GM23248 (cell line): ENCODE data around the gene EMC8. TPM values are rescaled to one million over a fixed set of nuclear protein-coding genes. Genes with fewer than 3 reads are reported as not detected.

Source experiments
- DNase-seq: peaks from one replicate; pipeline ENCODE4 v3.0.0-alpha.2; 2015
- H2AFZ ChIP-seq: fragments of 200-600 bp; sonication (generic); 2 replicates; pipeline ENCODE4 v1.6.1; 2016; ENCODE audit warnings: antibody characterized with exemption
- H3F3A ChIP-seq: fragments of 200-600 bp; sonication (generic); 2 replicates; pipeline ENCODE4 v1.6.1; 2016; ENCODE audit warnings: mild to moderate bottlenecking, antibody characterized with exemption, mixed run types; ENCODE audit not compliant: insufficient read depth
- H3K27ac ChIP-seq: fragments of 200-600 bp; sonication (generic); 2 replicates; pipeline ENCODE4 v1.5.1; 2016; ENCODE audit warnings: mild to moderate bottlenecking
- H3K27me3 ChIP-seq: fragments of 200-600 bp; sonication (generic); replicated peaks from 2 replicates; pipeline ENCODE4 v1.6.1; 2016; ENCODE audit warnings: mild to moderate bottlenecking; ENCODE audit not compliant: insufficient read depth
- H3K36me3 ChIP-seq: fragments of 200-600 bp; sonication (generic); 2 replicates; pipeline ENCODE4 v1.6.1; 2016; ENCODE audit warnings: low read depth, mild to moderate bottlenecking
- H3K4me1 ChIP-seq: fragments of 200-600 bp; sonication (generic); 2 replicates; pipeline ENCODE4 v1.6.1; 2016; ENCODE audit warnings: mild to moderate bottlenecking; ENCODE audit not compliant: insufficient read depth
- H3K4me2 ChIP-seq: fragments of 200-600 bp; sonication (generic); one replicate; pipeline ENCODE4 v1.6.1; 2016; ENCODE audit warnings: mild to moderate bottlenecking; ENCODE audit not compliant: unreplicated experiment
- H3K4me3 ChIP-seq: fragments of 200-600 bp; sonication (generic); 2 replicates; pipeline ENCODE4 v1.5.1; 2016; ENCODE audit warnings: mild to moderate bottlenecking
- H3K79me2 ChIP-seq: fragments of 200-600 bp; sonication (generic); 2 replicates; pipeline ENCODE4 v1.6.1; 2016; ENCODE audit warnings: mild to moderate bottlenecking; ENCODE audit not compliant: insufficient read depth
- H3K9ac ChIP-seq: fragments of 200-600 bp; sonication (generic); 2 replicates; pipeline ENCODE4 v1.6.1; 2016; ENCODE audit warnings: mild to moderate bottlenecking
- H3K9me2 ChIP-seq: fragments of 200-600 bp; sonication (generic); 2 replicates; pipeline ENCODE4 v1.6.1; 2016; ENCODE audit warnings: mixed run types, mild to moderate bottlenecking, moderate library complexity; ENCODE audit not compliant: insufficient read depth
- H3K9me3 ChIP-seq: fragments of 200-600 bp; sonication (generic); one replicate; pipeline ENCODE4 v1.6.1; 2017; ENCODE audit warnings: low read depth
- H4K20me1 ChIP-seq: fragments of 200-600 bp; sonication (generic); 2 replicates; pipeline ENCODE4 v1.6.0; 2016; ENCODE audit not compliant: insufficient read depth
- EZH2 ChIP-seq: fragments of 200-600 bp; sonication (generic); IDR thresholded peaks from 2 replicates; pipeline ENCODE4 v1.6.1; 2018; ENCODE audit warnings: antibody characterized with exemption, mild to moderate bottlenecking; ENCODE audit not compliant: insufficient read depth, poor library complexity, severe bottlenecking
- EZH2phosphoT487 ChIP-seq: fragments of 200-600 bp; sonication (generic); IDR thresholded peaks from 2 replicates; pipeline ENCODE4 v1.6.1; 2018; ENCODE audit warnings: antibody characterized with exemption, moderate library complexity, mild to moderate bottlenecking, low read depth; ENCODE audit not compliant: insufficient read depth
- WGBS, 2 experiments: methylation state at CpG; one replicate each; pipeline ENCODE4 v1.1.6; 2015 to 2017; ENCODE audit warnings: low lambda C conversion rate in 2 of 2, low coverage in 1 of 2; ENCODE audit errors: missing lambda C conversion rate in 2 of 2; 5-methylcytosine and 5-hydroxymethylcytosine counted together
- in situ Hi-C: fragments of 300-500 bp; cut with MboI; formaldehyde crosslinking; loops from 2 replicates; pipeline ENCODE4 v1.15.0; 2020
- polyA plus RNA-seq: library from polyadenylated mRNA; unstranded; fragments of >200 nt; fragmentation: Nextera tagmentation; extraction: Ambion mirVana; gene quantifications from 2 replicates; pipeline ENCODE4 v1.2.1, GENCODE V29; 2016
- total RNA-seq: library from RNA; depleted of rRNA; stranded (reverse); fragments of >200 nt; shearing (Covaris generic); gene quantifications from 2 replicates; pipeline ENCODE4 v1.2.3, GENCODE V29; 2014; rRNA removed

Gene EMC8
- total RNA-seq (35.2 and 44.1 TPM in 2 replicates), polyA plus RNA-seq (39.4 and 41.7 TPM in 2 replicates)

DNA sequence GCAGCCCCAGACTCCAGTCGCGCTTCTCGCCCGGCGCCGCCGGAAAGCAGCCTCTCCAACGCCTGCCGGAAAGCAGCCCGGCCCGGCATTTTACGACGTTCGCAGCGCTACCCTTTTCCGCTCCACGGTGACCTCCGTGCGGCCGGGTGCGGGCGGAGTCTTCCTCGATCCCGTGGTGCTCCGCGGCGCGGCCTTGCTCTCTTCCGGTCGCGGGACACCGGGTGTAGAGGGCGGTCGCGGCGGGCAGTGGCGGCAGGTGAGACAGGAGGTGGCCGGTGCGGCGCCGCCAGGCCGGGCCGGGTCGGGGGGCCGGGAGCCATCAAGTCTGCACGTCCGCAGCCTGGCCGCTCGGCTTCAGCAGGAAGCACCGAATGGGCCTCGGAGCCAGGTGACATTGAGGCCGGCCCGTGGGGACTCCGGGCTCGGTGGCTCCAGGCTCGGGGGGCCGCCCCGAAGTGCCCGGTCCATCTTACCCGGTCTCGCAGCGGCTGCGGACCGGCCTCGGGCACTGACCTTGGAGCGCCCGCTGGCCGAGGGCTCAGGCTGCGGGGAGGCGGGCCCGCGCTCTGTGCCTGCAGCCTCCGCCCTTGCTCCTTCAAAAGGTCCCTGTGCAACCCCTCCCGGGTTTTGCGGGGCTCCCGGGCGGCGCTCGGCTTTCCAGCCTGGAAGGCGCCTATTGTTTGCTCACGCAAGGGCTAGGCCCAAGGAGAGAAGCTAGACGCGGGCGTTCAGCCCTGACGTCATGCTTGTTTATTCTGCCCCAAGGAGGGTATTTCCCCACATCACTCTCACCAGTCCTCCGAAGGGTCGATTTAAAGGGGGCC is at the start of gene EMC8, which contains the start of gene COX4I1:
EMC8 (minus strand) TSS at position 48 of the 824 bp plus-strand sequence. CDS start 249 bp downstream, outside the sequence.
COX4I1 (plus strand) TSS at position 199 of the 824 bp plus-strand sequence. CDS start 1,511 bp downstream, outside the sequence.
- peak within 1 kb of the TSS; percentile 80 for H3K4me3 ChIP-seq
- no peaks in the 10 kb centered on the region for H3F3A ChIP-seq
- H4K20me1 ChIP-seq: no peaks in the 10 kb centered on the region; the same call in 1 of the 2 replicates
- peak within 1 kb of the TSS; percentile 93 for H3K9ac ChIP-seq
- H3K4me2 ChIP-seq: peak within 1 kb of the TSS; percentile 93
- DNase-seq: peak; percentile 97
- H3K9me3 ChIP-seq: no peaks in the 10 kb centered on the region
- TF ChIP-seq EZH2phosphoT487 (no peak), EZH2 (no peak)
- WGBS, 2 experiments: 0 to 2% methylated on average over 43 to 86 of the region's 87 CpGs
- in situ Hi-C loops: no loop called here
- peak within 1 kb of the TSS; percentile 83 for H2AFZ ChIP-seq
- H3K27ac ChIP-seq: peak within 1 kb of the TSS; percentile 73
- H3K27me3 ChIP-seq: no peaks in the 10 kb centered on the region
- H3K4me1 ChIP-seq: peaks cover 13% of the 10 kb centered on the region
- peaks cover 27% of the 10 kb centered on the region for H3K36me3 ChIP-seq
- H3K79me2 ChIP-seq: peaks cover 94% of the 10 kb centered on the region
- H3K9me2 ChIP-seq: no peaks in the 10 kb centered on the region

DNA sequence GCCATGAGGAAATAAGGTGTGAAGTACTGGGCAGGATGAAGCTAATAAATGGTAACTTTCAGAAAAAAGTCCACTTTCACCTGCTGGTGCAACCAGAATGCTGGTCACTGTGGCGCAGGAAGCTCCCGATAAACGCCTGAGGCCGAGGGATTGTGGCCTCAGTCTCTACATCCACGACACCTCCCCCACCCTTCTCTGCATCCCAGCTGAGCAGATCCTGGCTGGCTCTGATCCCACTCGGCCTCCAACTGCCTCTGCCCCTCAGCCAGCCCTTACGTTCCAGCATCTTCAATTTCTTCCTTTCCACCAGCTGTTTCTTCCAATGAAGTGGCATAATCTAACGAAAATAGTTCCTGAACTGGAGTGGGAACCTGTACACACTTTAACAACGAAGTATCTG is 49.6 kb upstream of the EMC8 start:
- DNase-seq: no peak
- H3K27me3 ChIP-seq: peaks cover 71% of the 10 kb centered on the region
- 15 to 19% methylated on average over 9 of the region's 9 CpGs for WGBS, 2 experiments
- H3K27ac ChIP-seq: no peak overlapping the region
- H3K36me3 ChIP-seq: no peaks in the 10 kb centered on the region
- H3F3A ChIP-seq: no peaks in the 10 kb centered on the region
- TF ChIP-seq EZH2 (no peak), EZH2phosphoT487 (no peak)
- H3K4me3 ChIP-seq: no peak overlapping the region
- no peaks in the 10 kb centered on the region for H3K4me1 ChIP-seq
- H3K9ac ChIP-seq: no peak overlapping the region
- H2AFZ ChIP-seq: no peak overlapping the region
- H3K9me3 ChIP-seq: no peaks in the 10 kb centered on the region
- H3K4me2 ChIP-seq: no peak overlapping the region
- H4K20me1 ChIP-seq: no peaks in the 10 kb centered on the region
- no peaks in the 10 kb centered on the region for H3K9me2 ChIP-seq
- no peaks in the 10 kb centered on the region for H3K79me2 ChIP-seq
- in situ Hi-C loops: loop anchor here (25.0 kb wide), 1 partner anchor 663 kb away; the partner anchor contains the start of gene FOXF1

DNA sequence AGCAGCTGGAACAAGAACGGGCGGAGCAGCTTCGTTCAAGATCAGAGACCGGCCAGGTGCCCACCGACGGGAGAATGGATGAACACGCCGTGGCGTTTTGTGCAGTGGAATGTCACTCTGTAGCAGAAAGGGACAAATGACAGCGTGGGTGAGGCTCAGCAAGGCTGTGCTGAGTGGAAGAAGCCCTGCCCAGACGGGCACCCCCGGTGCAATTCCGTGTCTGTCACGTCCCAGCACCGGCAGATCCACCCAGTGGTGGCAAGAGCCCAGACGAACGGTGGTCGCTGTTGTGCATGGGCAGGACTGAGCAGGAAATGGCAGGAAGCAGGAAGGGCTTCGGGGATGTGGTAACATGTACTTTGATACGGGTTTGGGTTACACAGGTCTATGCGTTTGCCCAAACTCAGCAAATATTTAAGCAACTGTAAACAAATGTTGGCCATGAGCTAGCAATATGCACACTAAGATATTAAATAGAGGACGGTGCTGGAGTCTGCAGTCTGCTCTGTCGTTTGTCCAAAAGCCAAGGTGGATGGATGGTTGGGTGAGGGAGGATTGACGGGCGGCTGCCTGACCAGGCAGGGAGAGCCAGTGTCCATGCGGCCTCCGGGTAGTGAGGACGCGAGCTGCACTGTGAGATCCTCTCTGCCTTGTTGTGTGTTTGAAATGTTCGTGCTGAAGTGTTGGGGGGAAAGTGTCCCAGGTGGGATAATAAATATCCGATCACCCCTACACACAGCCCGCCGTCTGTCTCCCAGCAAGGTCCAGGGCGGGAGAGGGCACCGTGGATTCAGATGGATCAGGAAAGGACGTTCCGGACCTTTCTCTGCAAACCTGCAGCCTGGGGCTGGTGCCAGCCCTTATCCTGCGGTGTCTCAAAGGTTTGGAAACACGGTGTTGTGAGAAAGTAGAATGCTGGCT is 48.6 kb upstream of the EMC8 start:
- Histone ChIP-seq H3K79me2 (no peaks in the 10 kb centered on the region), H3K27me3 (peaks cover 67% of the 10 kb centered on the region), H3K4me1 (no peaks in the 10 kb centered on the region), H3K4me3 (no peak overlapping the region), H3F3A (no peaks in the 10 kb centered on the region), H2AFZ (no peak overlapping the region), H3K9me2 (no peaks in the 10 kb centered on the region), H4K20me1 (no peaks in the 10 kb centered on the region), H3K9ac (no peak overlapping the region), H3K4me2 (no peak overlapping the region), H3K9me3 (no peaks in the 10 kb centered on the region), H3K36me3 (no peaks in the 10 kb centered on the region), H3K27ac (no peak overlapping the region)
- WGBS, 2 experiments: 55 to 56% methylated on average over 39 of the region's 39 CpGs
- DNase-seq: no peak
- in situ Hi-C loops: loop anchor here (25.0 kb wide), 1 partner anchor 664 kb away; the partner anchor contains the start of gene FOXF1
- TF ChIP-seq EZH2 (no peak), EZH2phosphoT487 (no peak)

DNA sequence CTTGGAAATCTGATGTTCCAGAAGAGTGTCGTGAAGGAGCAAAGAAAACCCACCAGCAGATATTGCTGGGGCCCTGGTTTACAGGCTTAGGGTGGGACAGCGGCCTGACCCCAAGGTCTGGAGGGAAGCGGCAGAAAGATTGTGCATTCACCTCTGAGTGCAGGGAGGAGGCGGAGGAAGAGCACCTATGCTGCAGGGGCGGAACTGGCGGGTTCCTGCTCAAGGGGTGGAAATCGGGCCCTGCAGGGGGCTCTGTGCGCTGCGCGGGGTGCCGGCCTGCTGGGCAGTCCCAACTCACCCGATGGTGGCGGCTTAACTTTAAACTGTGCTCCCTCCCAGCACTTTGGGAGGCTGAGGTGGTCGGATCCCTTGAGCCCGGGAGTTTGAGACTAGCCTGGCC is 47.7 kb upstream of the EMC8 start:
- no peaks in the 10 kb centered on the region for H3F3A ChIP-seq
- in situ Hi-C loops: loop anchor here (25.0 kb wide), 1 partner anchor 665 kb away; the partner anchor contains the start of gene FOXF1
- 69 to 70% methylated on average over 14 to 15 of the region's 15 CpGs for WGBS, 2 experiments

More for the DNA sequence above, 47.7 kb upstream of the EMC8 start:
- H4K20me1 ChIP-seq: no peaks in the 10 kb centered on the region
- no peak overlapping the region for H3K9ac ChIP-seq
- DNase-seq: no peak
- H3K27me3 ChIP-seq: peaks cover 67% of the 10 kb centered on the region
- no peak overlapping the region for H3K4me3 ChIP-seq
- H3K4me1 ChIP-seq: no peaks in the 10 kb centered on the region
- H2AFZ ChIP-seq: no peak overlapping the region
- H3K79me2 ChIP-seq: no peaks in the 10 kb centered on the region
- no peaks in the 10 kb centered on the region for H3K36me3 ChIP-seq
- H3K9me3 ChIP-seq: no peaks in the 10 kb centered on the region
- no peak for TF ChIP-seq EZH2phosphoT487
- no peak for TF ChIP-seq EZH2
- H3K4me2 ChIP-seq: no peak overlapping the region
- H3K9me2 ChIP-seq: no peaks in the 10 kb centered on the region
- no peak overlapping the region for H3K27ac ChIP-seq
